SU-DHL-6 (cell line): ENCODE data around the gene NPEPL1.
A peak's percentile ranks its signal among the peaks of the same experiment; 100 is the strongest.

Source experiments
- H2AFZ ChIP-seq: fragments of 200-600 bp; sonication (generic); 2 replicates; pipeline ENCODE4 v1.6.1; 2014; ENCODE audit warnings: low read depth, mild to moderate bottlenecking, moderate library complexity, mixed read lengths, antibody characterized with exemption, low read length; ENCODE audit not compliant: severe bottlenecking
- H3F3A ChIP-seq: fragments of 200-600 bp; shearing (Covaris generic); 2 replicates; pipeline ENCODE4 v1.6.0; 2016; ENCODE audit warnings: antibody characterized with exemption, mild to moderate bottlenecking; ENCODE audit not compliant: insufficient read depth
- H3K27ac ChIP-seq: fragments of 200-600 bp; sonication (generic); 2 replicates; pipeline ENCODE4 v1.5.1; 2016; ENCODE audit warnings: low read depth, mild to moderate bottlenecking, low read length, moderate library complexity, mixed read lengths
- H3K27me3 ChIP-seq: fragments of 200-600 bp; sonication (generic), shearing (Covaris generic); 2 replicates; pipeline ENCODE4 v1.6.0; 2014; ENCODE audit warnings: mild to moderate bottlenecking, low read length
- H3K36me3 ChIP-seq: fragments of 200-600 bp; sonication (generic); 2 replicates; pipeline ENCODE4 v1.6.1; 2014; ENCODE audit warnings: mild to moderate bottlenecking, low read length, mixed read lengths
- H3K4me2 ChIP-seq: fragments of 300-600, 200-600 bp; shearing (Covaris generic), sonication (generic); 2 replicates; pipeline ENCODE4 v1.6.0; 2014; ENCODE audit warnings: low read length, low read depth, mild to moderate bottlenecking; ENCODE audit not compliant: poor library complexity, severe bottlenecking
- H3K4me3 ChIP-seq: fragments of 200-600 bp; sonication (generic); 2 replicates; pipeline ENCODE4 v1.5.1; 2014; ENCODE audit warnings: antibody characterized with exemption, low read length, mild to moderate bottlenecking, mixed read lengths; ENCODE audit not compliant: insufficient read depth, poor library complexity, severe bottlenecking
- H3K79me2 ChIP-seq: fragments of 200-600 bp; sonication (generic); 2 replicates; pipeline ENCODE4 v1.6.1; 2014; ENCODE audit warnings: mild to moderate bottlenecking, low read length, moderate library complexity; ENCODE audit not compliant: insufficient read depth
- H3K9ac ChIP-seq: fragments of 200-600 bp; sonication (generic); 2 replicates; pipeline ENCODE4 v1.7.0; 2014; ENCODE audit warnings: mild to moderate bottlenecking, low read length
- H3K9me2 ChIP-seq: fragments of 200-600 bp; sonication (generic); replicated peaks from 2 replicates; pipeline ENCODE4 v1.6.1; 2014; ENCODE audit warnings: low read length; ENCODE audit not compliant: insufficient read depth
- H3K9me3 ChIP-seq: fragments of 200-600 bp; sonication (generic); 2 replicates; pipeline ENCODE4 v1.6.1; 2014; ENCODE audit warnings: low read length, mixed read lengths; ENCODE audit not compliant: insufficient read depth
- H4K20me1 ChIP-seq: fragments of 200-600 bp; sonication (generic); 2 replicates; pipeline ENCODE4 v1.6.1; 2014; ENCODE audit warnings: low read depth, mild to moderate bottlenecking, antibody characterized with exemption, low read length, moderate library complexity, mixed read lengths
- EZH2phosphoT487 ChIP-seq: fragments of 200-600 bp; sonication (generic), shearing (Covaris generic); conservative IDR thresholded peaks from 2 replicates; pipeline ENCODE4 v1.6.1; 2018; ENCODE audit warnings: mild to moderate bottlenecking, antibody characterized with exemption, low read length, moderate library complexity, mixed read lengths
- TF ChIP-seq, protein P1 (sequence below): fragments of 200-600 bp; sonication (generic); IDR thresholded peaks from one replicate; pipeline ENCODE4 v1.5.1; 2017; ENCODE audit warnings: antibody characterized with exemption, mild to moderate bottlenecking, low read length, moderate library complexity; ENCODE audit not compliant: insufficient read depth, poor library complexity, severe bottlenecking

NPEPL1 gene

DNA sequence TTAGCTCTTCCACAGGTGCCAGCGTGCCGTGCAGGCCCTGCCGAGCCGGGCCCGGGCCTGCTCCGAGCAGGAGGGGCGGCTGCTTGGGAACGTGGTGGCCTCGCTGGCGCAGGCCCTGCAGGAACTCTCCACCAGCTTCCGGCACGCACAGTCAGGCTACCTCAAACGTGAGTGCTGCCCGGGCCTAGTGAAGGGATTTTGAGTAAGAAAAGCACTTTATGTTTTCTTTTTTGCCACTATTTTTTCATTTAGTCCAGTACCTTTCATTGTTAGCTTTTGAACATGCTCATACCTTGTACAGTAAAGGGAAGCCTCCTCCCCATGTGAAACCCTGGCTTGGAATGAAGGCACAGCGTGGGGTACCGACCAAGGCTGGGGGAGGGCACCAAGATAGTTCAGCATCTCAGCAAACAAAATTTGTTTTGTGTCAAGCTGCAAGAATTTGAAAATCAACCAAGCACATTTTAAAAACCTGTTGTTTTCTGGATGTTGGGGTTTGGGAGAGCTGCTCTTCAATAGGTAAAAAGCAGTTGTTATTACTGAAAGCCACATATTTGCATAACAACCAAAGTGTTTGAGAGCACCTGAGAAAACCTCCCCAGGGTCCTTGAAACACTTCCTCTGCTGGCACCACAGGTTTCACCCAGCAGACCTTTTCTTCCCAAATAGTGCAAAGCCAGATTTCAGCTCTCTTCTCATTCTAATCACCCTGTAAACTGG is 23.2 kb upstream of the NPEPL1 start:
- Histone ChIP-seq H3F3A (no peaks in the 10 kb centered on the region), H3K4me3 (no peak overlapping the region), H3K27me3 (no peaks in the 10 kb centered on the region), H2AFZ (no peak overlapping the region), H3K4me2 (peak overlapping the region; percentile 5), H3K9me2 (no peaks in the 10 kb centered on the region), H3K27ac (peak overlapping the region; percentile 24; the same call in 1 of the 2 replicates), H3K79me2 (peaks cover 18% of the 10 kb centered on the region), H3K9ac (no peak overlapping the region), H3K9me3 (no peaks in the 10 kb centered on the region), H4K20me1 (peaks cover 8% of the 10 kb centered on the region; the same call in 1 of the 2 replicates), H3K36me3 (peaks cover 25% of the 10 kb centered on the region)
- TF ChIP-seq, protein P1, sequence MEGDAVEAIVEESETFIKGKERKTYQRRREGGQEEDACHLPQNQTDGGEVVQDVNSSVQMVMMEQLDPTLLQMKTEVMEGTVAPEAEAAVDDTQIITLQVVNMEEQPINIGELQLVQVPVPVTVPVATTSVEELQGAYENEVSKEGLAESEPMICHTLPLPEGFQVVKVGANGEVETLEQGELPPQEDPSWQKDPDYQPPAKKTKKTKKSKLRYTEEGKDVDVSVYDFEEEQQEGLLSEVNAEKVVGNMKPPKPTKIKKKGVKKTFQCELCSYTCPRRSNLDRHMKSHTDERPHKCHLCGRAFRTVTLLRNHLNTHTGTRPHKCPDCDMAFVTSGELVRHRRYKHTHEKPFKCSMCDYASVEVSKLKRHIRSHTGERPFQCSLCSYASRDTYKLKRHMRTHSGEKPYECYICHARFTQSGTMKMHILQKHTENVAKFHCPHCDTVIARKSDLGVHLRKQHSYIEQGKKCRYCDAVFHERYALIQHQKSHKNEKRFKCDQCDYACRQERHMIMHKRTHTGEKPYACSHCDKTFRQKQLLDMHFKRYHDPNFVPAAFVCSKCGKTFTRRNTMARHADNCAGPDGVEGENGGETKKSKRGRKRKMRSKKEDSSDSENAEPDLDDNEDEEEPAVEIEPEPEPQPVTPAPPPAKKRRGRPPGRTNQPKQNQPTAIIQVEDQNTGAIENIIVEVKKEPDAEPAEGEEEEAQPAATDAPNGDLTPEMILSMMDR: no peak
- TF ChIP-seq EZH2phosphoT487: no peak

DNA sequence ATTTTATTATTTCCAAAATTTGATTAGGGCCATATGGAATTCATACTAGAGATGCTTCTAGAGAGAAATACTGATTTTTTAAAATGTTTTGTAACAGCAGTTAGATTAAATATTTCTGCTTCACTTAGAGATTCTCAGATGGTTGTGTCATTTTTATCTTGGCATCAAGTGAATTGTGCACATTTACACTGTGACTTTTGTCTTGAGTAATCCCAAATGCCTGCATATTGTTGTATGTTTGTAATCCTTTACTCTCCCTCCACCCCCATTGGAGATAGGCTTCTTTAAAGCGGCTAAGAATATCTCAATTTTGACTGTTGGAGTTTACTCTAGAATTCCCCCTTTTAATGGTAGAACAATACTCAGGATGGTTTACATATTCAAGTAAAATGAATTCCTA is 22.5 kb upstream of the NPEPL1 start:
- H3K36me3 ChIP-seq: peaks cover 25% of the 10 kb centered on the region
- H4K20me1 ChIP-seq: peaks cover 8% of the 10 kb centered on the region; the same call in 1 of the 2 replicates
- peak overlapping the region; percentile 5 for H3K4me2 ChIP-seq
- TF ChIP-seq, protein P1: no peak
- no peak for TF ChIP-seq EZH2phosphoT487
- H3K27me3 ChIP-seq: no peaks in the 10 kb centered on the region
- no peak overlapping the region for H3K9ac ChIP-seq
- no peak overlapping the region for H3K27ac ChIP-seq
- H3K9me3 ChIP-seq: no peaks in the 10 kb centered on the region
- H3F3A ChIP-seq: no peaks in the 10 kb centered on the region
- H3K4me3 ChIP-seq: no peak overlapping the region
- H2AFZ ChIP-seq: no peak overlapping the region
- H3K79me2 ChIP-seq: peaks cover 12% of the 10 kb centered on the region
- H3K9me2 ChIP-seq: no peaks in the 10 kb centered on the region

DNA sequence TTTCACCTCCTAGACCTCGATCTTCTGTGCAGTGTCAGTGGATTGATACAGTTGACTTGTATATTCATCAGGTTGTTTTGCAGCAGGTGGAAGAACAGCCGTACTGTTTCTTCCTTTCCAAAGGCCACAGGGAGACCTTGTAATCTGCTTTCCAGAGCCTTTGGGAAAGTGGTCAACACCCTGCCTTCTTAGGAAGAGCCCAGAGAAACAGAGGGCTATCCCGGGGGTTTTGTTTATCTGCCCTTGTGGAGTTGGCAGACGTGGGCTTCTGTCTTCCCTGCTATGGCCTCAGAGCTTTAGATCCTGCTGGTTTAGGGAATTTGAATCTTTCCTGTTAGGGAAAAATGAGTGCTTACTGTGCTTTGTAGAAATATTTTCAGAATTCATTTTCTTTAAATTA is 21.9 kb upstream of the NPEPL1 start:
- Histone ChIP-seq H3K4me2 (no peak overlapping the region), H3K79me2 (peaks cover 6% of the 10 kb centered on the region; the same call in 1 of the 2 replicates), H3K9ac (no peak overlapping the region), H3K27me3 (no peaks in the 10 kb centered on the region), H3K27ac (no peak overlapping the region), H3K9me2 (no peaks in the 10 kb centered on the region), H3F3A (no peaks in the 10 kb centered on the region), H3K36me3 (peaks cover 25% of the 10 kb centered on the region), H2AFZ (no peak overlapping the region), H3K4me3 (no peak overlapping the region), H4K20me1 (peaks cover 8% of the 10 kb centered on the region; the same call in 1 of the 2 replicates), H3K9me3 (no peaks in the 10 kb centered on the region)
- no peak for TF ChIP-seq EZH2phosphoT487
- TF ChIP-seq, protein P1: no peak
